Glutamatergic neuron (in vitro differentiated cells): Measurements from ENCODE around the gene THOC1. TPM values are rescaled to one million over a fixed set of nuclear protein-coding genes. Genes with fewer than 3 reads are reported as not detected.
"Not testable (repeated sequence)": the region's sequence is repeated elsewhere in the genome, so short reads cannot be mapped to it uniquely, and the experiment has no call there.

Experiments
- DNase-seq: peaks from one replicate; pipeline ENCODE4 v3.0.0; 2022
- H3K27ac Mint-ChIP-seq: one replicate; pipeline ENCODE4 v1.8.0; 2020; ENCODE audit warnings: mild to moderate bottlenecking, mixed read lengths, inconsistent platforms; ENCODE audit not compliant: unreplicated experiment
- H3K27me3 Mint-ChIP-seq: one replicate; pipeline ENCODE4 v1.8.0; 2020; ENCODE audit warnings: mild to moderate bottlenecking, moderate library complexity, mixed read lengths, inconsistent platforms; ENCODE audit not compliant: unreplicated experiment
- H3K36me3 Mint-ChIP-seq: one replicate; pipeline ENCODE4 v1.8.0; 2020; ENCODE audit warnings: mild to moderate bottlenecking, mixed read lengths, inconsistent platforms; ENCODE audit not compliant: unreplicated experiment
- H3K4me1 Mint-ChIP-seq: one replicate; pipeline ENCODE4 v1.8.0; 2020; ENCODE audit warnings: mild to moderate bottlenecking, low read depth, mixed read lengths, inconsistent platforms; ENCODE audit not compliant: unreplicated experiment
- H3K4me3 Mint-ChIP-seq: one replicate; pipeline ENCODE4 v1.8.0; 2020; ENCODE audit warnings: mild to moderate bottlenecking, mixed read lengths, inconsistent platforms; ENCODE audit not compliant: unreplicated experiment
- H3K9me3 Mint-ChIP-seq: one replicate; pipeline ENCODE4 v1.8.0; 2020; ENCODE audit warnings: mild to moderate bottlenecking, moderate library complexity, mixed read lengths, inconsistent platforms; ENCODE audit not compliant: unreplicated experiment
- CTCF ChIP-seq: fragments of 200-600 bp; sonication (generic); IDR thresholded peaks from one replicate; pipeline ENCODE4 v1.5.0; 2021; ENCODE audit not compliant: partially characterized antibody, unreplicated experiment
- total RNA-seq: library from RNA; stranded (reverse); fragmentation: NEBNext Ultra II Directional; extraction: Animal tissue kit (Norgen Biotek cat#: 25700); gene quantifications from one replicate; pipeline ENCODE4 v1.2.1, GENCODE V29; 2021; ENCODE audit not compliant: unreplicated experiment

The THOC1 gene
- total RNA-seq, 1 donor from 2014 or later: 62.3 TPM

GRCh38 chr18:294566-294965 lies 26.7 kb upstream of the THOC1 start:
- DNase-seq: no peak
- Mint-ChIP-seq H3K36me3 (no peaks in the 10 kb centered on the region), H3K9me3 (no peaks in the 10 kb centered on the region), H3K27me3 (no peaks in the 10 kb centered on the region), H3K4me3 (no peak overlapping the region), H3K4me1 (no peaks in the 10 kb centered on the region), H3K27ac (no peak overlapping the region)
- no peak for TF ChIP-seq CTCF

GRCh38 chr18:293536-293935 lies 25.7 kb upstream of the THOC1 start:
- H3K36me3 Mint-ChIP-seq: no peaks in the 10 kb centered on the region
- no peak overlapping the region for H3K4me3 Mint-ChIP-seq
- H3K27me3 Mint-ChIP-seq: no peaks in the 10 kb centered on the region
- DNase-seq: no peak
- no peak for TF ChIP-seq CTCF
- no peak overlapping the region for H3K27ac Mint-ChIP-seq
- H3K9me3 Mint-ChIP-seq: no peaks in the 10 kb centered on the region
- no peaks in the 10 kb centered on the region for H3K4me1 Mint-ChIP-seq

- no peaks in the 10 kb centered on the region for H3K27me3 Mint-ChIP-seq
Measured at GRCh38 chr18:292271-292670, 24.4 kb upstream of the THOC1 start.

GRCh38 chr18:289970-290369 lies 22.1 kb upstream of the THOC1 start:
- not testable (repeated sequence) for H3K4me1 Mint-ChIP-seq, H3K9me3 Mint-ChIP-seq, H3K4me3 Mint-ChIP-seq, H3K36me3 Mint-ChIP-seq, H3K27me3 Mint-ChIP-seq, DNase-seq, H3K27ac Mint-ChIP-seq

More at GRCh38 chr18:292271-292670, 24.4 kb upstream of the THOC1 start:
- Mint-ChIP-seq H3K4me3 (no peak overlapping the region), H3K9me3 (no peaks in the 10 kb centered on the region), H3K27ac (no peak overlapping the region), H3K4me1 (no peaks in the 10 kb centered on the region), H3K36me3 (no peaks in the 10 kb centered on the region)
- no peak for DNase-seq
- TF ChIP-seq CTCF: no peak

- Mint-ChIP-seq H3K27me3 (no peaks in the 10 kb centered on the region), H3K4me1 (no peaks in the 10 kb centered on the region), H3K9me3 (no peaks in the 10 kb centered on the region), H3K27ac (no peak overlapping the region), H3K4me3 (no peak overlapping the region), H3K36me3 (no peaks in the 10 kb centered on the region)
- no peak for DNase-seq
- no peak for TF ChIP-seq CTCF
Measured at GRCh38 chr18:289026-289425, 21.2 kb upstream of the THOC1 start.
